22Rv1 (cell line): ENCODE measurements around the gene CCL2.

ENCODE experiments used
- ZFX ChIP-seq: fragments of 450-650 bp; IDR thresholded peaks from 2 replicates; pipeline ENCODE4 v1.6.1; 2017; ENCODE audit warnings: antibody characterized with exemption, borderline replicate concordance
- TF ChIP-seq, protein P1 (sequence below): fragments of 450-650 bp; IDR thresholded peaks from 2 replicates; pipeline ENCODE4 v1.5.1; 2017; ENCODE audit warnings: mild to moderate bottlenecking

DNA sequence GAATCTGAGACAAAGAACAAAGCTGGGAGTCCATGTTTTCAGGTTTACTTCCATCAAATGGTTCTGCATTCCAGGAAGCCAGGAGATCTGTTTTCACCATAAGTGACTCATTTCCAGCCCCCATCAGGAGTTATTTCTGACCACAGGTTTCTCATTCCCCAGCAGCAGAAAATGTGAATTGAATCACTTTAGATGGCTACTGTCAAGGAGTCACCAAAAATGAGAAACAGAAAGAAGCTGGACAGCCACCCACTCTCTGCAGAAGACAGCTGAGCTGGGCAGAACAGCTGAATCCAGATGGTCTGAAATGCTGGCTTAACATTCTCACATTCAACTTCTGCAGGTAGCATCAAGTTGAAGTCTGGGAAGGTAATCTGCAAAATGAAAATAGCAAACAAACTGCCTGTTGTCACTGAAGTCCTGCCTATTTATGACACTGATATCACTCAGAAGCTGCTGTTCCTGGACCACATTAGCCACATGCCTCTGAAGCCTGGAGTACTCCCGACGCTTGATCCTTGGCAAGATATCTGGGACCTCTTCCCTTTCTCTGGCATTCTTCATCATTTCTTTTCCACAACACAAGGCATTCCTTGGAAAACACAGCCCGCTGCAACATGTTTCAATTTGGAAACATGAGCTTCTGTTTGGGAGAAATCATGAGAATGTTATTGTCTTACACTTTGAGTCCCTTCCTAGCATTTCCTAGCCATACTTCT, 45.7 kb downstream of the CCL2 start:
- TF ChIP-seq, protein P1, sequence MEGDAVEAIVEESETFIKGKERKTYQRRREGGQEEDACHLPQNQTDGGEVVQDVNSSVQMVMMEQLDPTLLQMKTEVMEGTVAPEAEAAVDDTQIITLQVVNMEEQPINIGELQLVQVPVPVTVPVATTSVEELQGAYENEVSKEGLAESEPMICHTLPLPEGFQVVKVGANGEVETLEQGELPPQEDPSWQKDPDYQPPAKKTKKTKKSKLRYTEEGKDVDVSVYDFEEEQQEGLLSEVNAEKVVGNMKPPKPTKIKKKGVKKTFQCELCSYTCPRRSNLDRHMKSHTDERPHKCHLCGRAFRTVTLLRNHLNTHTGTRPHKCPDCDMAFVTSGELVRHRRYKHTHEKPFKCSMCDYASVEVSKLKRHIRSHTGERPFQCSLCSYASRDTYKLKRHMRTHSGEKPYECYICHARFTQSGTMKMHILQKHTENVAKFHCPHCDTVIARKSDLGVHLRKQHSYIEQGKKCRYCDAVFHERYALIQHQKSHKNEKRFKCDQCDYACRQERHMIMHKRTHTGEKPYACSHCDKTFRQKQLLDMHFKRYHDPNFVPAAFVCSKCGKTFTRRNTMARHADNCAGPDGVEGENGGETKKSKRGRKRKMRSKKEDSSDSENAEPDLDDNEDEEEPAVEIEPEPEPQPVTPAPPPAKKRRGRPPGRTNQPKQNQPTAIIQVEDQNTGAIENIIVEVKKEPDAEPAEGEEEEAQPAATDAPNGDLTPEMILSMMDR, result no peak
- no peak for TF ChIP-seq ZFX
